Esophagus squamous epithelium (tissue), 4 donors: ENCODE data around the gene RARS2.

Source experiments
- CTCF ChIP-seq, 6 experiments: fragments of 450-650 bp in 4 of 6; fragments of 200-600 bp in 2 of 6; sonication (generic) in 2 of 6; IDR thresholded peaks; one replicate each; pipeline ENCODE4 v1.5.1; 2016 to 2019; ENCODE audit warnings: antibody characterized with exemption in 6 of 6, mild to moderate bottlenecking in 4 of 6, moderate library complexity in 4 of 6
- POLR2A ChIP-seq, 4 donors: fragments of 450-650 bp; IDR thresholded peaks; one replicate each; pipeline ENCODE4 v1.6.1; 2017; ENCODE audit warnings: antibody characterized with exemption in 4 of 4, mild to moderate bottlenecking in 4 of 4, moderate library complexity in 3 of 4

- TF ChIP-seq POLR2A (IDR thresholded peaks at IDR 0.05), result no peak
- no peak for TF ChIP-seq CTCF (IDR thresholded peaks at IDR 0.05)
Measured at GRCh38 chr6:87483929-87484328, 105.9 kb downstream of the RARS2 start.
